AG09319 (cell line): ENCODE measurements around the gene RPL18.

Experiments used
- DNase-seq: peaks from one replicate; pipeline ENCODE4 v3.0.0-alpha.2; 2010; ENCODE audit warnings: low read depth; ENCODE audit errors: extremely low read depth
- TF ChIP-seq, protein P1 (sequence below): IDR thresholded peaks from 2 replicates; pipeline ENCODE4 v1.5.1; 2011; ENCODE audit warnings: low read depth, mild to moderate bottlenecking, inconsistent platforms, low read length, moderate library complexity

The RPL18 gene

DNA sequence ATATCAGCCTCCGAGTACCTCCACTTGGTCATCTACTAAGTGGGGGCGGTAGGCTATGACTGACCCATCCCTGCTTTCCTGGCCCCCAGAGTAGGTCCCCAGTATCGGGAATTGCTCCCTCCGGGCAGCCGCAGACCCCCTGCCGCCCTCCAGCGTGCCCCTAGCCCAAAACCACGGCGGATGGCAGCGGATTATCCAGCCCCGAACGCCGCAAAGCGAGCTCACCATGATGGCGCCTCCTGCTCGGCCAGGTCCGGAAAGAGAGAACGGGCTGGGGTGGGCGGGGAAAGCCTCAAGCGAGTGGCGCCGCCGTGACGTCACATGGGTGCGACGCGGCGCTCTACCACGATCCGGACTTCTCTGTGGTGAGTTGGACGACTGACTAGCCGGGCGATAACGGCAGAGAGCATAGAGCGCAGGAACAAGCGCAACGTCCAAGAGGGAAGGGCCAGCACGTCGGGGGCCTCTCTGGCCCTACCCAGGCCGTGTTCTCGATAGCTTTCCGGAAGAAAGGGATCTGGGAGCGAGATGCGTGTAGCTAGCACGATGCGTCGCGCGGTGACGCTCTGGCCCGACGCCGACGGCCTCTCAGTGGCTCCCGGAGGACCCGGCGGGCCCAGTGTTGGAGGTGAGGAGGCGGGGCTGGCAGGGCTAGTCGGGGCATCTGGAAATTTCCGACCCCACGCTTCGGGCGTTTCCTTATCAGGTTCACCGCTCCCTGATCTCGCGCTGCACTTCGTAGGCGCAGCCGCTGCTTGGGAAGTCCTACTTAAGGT is at the start of gene RPL18, which contains the start of gene SPHK2:
Gene RPL18, minus strand, starts transcription at position 263 of the 776 bp plus-strand sequence. Its CDS starts 35 bp downstream, at position 228.
Gene SPHK2, plus strand, starts transcription at position 591 of the 776 bp plus-strand sequence. CDS start 1,009 bp downstream, outside the sequence.
- DNase-seq = peak; percentile 99
- TF ChIP-seq, protein P1, sequence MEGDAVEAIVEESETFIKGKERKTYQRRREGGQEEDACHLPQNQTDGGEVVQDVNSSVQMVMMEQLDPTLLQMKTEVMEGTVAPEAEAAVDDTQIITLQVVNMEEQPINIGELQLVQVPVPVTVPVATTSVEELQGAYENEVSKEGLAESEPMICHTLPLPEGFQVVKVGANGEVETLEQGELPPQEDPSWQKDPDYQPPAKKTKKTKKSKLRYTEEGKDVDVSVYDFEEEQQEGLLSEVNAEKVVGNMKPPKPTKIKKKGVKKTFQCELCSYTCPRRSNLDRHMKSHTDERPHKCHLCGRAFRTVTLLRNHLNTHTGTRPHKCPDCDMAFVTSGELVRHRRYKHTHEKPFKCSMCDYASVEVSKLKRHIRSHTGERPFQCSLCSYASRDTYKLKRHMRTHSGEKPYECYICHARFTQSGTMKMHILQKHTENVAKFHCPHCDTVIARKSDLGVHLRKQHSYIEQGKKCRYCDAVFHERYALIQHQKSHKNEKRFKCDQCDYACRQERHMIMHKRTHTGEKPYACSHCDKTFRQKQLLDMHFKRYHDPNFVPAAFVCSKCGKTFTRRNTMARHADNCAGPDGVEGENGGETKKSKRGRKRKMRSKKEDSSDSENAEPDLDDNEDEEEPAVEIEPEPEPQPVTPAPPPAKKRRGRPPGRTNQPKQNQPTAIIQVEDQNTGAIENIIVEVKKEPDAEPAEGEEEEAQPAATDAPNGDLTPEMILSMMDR = no peak

DNA sequence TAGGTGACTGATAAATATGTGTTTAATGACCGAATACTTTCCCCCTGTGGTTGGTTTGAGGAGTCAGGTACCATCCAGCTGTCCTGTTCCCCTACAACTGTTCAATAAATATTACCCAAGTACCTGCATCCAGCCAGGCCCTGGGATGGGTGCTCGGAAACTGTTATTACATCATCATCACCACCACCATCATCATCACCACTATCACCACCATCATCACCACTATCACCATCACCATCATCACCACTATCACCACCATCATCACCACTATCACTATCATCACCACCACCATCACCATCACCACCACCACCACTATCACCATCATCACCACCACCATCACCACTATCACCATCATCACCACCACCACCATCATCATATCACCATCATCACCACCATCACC is 49.8 kb upstream of the RPL18 start:
- TF ChIP-seq, protein P1 = no peak

DNA sequence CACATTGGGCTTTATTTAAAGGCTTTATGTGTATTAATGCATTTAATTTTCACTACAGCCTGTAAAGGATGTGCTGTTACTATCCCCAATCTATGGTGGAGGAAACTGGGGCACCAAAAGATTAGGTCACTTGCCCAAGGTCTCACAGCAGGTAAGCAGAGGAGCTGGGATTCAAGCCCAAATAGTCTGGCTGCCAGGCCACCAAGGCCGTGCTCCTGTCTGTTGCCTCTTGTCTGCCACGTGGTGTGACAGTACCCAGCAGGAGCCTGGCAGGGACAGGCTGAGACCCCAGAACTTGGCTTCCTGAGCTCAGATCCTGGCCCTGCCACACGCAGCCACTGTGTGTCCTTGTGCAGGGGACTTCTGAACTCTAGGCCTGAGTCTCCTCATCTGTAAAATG is 49.4 kb upstream of the RPL18 start:
- TF ChIP-seq, protein P1 = no peak
- DNase-seq = no peak

More for the DNA sequence above, 49.8 kb upstream of the RPL18 start:
- DNase-seq = no peak

GRCh38 chr19:48665786-48666185 is 46.8 kb upstream of the RPL18 start:
- no peak for DNase-seq
- TF ChIP-seq, protein P1 = no peak

- TF ChIP-seq, protein P1 = no peak
- DNase-seq = no peak
Measured at GRCh38 chr19:48664476-48664875, 45.5 kb upstream of the RPL18 start.

DNA sequence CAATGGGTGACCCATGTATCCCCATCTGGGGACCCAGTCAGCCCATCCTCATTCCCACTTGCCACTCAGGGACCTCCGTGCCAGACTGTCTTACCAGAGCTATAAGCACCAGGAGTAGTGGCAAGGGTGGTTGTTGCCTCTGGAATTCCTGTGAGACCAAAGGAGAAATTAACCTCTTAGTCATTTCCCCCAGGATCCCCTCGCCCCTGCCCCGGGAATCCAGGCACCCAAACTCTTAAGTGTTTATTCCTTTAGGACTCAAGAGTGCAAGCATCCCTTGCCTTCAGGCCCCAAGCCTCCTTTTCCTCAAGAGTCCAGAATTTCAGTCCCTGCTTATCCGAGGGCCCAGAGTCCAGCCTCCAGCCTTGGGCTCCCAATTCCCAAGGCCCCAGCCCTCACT is 44.7 kb upstream of the RPL18 start:
- TF ChIP-seq, protein P1 = no peak
- no peak for DNase-seq

- DNase-seq = no peak
- TF ChIP-seq, protein P1 = no peak
Measured at GRCh38 chr19:48661711-48662090, 42.7 kb upstream of the RPL18 start.
